Lower lobe of right lung (tissue), 2 donors: Measurements from ENCODE around the gene OPTC. TPM values are rescaled to one million over a fixed set of nuclear protein-coding genes. Genes with fewer than 3 reads are reported as not detected.

Experiments used
- ATAC-seq, 2 donors: fragments of 200-7000 bp; cut with Tn5 transposase; one replicate each; pipeline ENCODE4 v1.9.1; 2020 to 2022; ENCODE audit warnings: mild to moderate bottlenecking in 2 of 2, moderate library complexity in 2 of 2
- DNase-seq: peaks from one replicate; pipeline ENCODE4 v3.0.0-alpha.2; 2020
- H3K27ac ChIP-seq: fragments of 200-600 bp; one replicate; pipeline ENCODE4 v1.8.0; 2022
- H3K27me3 ChIP-seq: fragments of 200-600 bp; one replicate; pipeline ENCODE4 v1.8.0; 2022; ENCODE audit warnings: low read depth
- H3K36me3 ChIP-seq: fragments of 200-600 bp; one replicate; pipeline ENCODE4 v1.8.0; 2022; ENCODE audit warnings: mild to moderate bottlenecking
- H3K4me1 ChIP-seq: fragments of 200-600 bp; one replicate; pipeline ENCODE4 v1.8.0; 2022
- H3K4me3 ChIP-seq: fragments of 200-600 bp; one replicate; pipeline ENCODE4 v1.8.0; 2022; ENCODE audit warnings: mild to moderate bottlenecking
- H3K9me3 ChIP-seq: fragments of 200-600 bp; one replicate; pipeline ENCODE4 v1.8.0; 2022
- intact Hi-C: fragments of 100-400 bp; cut with DNase I; formaldehyde crosslinking; loops from one replicate; pipeline ENCODE4 v1.11.0; 2022
- total RNA-seq: library from RNA; stranded (reverse); fragmentation: NEBNext Ultra II Directional; extraction: Animal tissue kit (Norgen Biotek cat#: 25700); gene quantifications from one replicate; pipeline ENCODE4 v1.2.1, GENCODE V29; 2021
- TF ChIP-seq, protein P1 (sequence below): fragments of 200-600 bp; IDR thresholded peaks from one replicate; pipeline ENCODE4 v1.8.0; 2022; ENCODE audit warnings: antibody characterized with exemption, mild to moderate bottlenecking
- donor health status: DM: no; HTN: yes; CAD: no; lungs with severe emphysema.

The OPTC gene
- total RNA-seq, 1 donor from 2014 or later, result not detected

DNA sequence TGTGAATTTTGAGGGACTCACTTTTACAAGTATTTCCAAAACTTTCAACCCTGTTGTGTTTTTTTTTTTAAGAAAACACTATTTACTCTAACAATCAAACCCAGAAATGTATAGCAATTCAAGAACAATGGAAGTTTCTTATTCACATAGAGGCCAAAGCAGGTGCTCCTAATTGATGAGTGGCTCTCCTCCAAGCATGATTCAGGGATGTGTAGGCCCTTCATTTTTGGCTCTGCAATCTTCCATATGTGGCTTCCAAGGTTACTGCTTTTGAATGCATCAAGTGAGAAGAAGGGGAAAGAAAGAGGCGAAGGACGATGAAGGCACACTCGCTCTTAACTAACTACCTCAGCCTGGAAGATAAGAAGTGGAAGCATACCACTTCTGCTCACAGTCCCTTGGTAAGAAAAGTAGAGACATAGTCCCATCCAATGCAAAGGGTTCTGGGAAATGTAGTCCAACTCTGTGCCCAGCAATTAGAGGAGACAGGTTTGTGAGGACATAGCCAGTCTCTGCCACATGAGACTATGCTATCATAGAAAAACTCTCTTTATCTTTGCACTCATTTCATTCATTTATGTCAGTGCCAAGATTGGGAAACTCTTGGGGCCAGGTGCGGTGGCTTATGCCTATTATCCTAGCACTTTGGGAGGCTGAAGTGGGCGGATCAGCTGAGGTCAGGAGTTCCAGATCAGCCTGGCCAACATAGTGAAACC lies 46.0 kb downstream of the OPTC start:
- DNase-seq (no peak), ATAC-seq (no peak)
- Histone ChIP-seq H3K27me3 (no peaks in the 10 kb centered on the region), H3K4me1 (peaks cover 31% of the 10 kb centered on the region), H3K4me3 (no peak overlapping the region), H3K9me3 (no peaks in the 10 kb centered on the region), H3K27ac (no peak overlapping the region), H3K36me3 (no peaks in the 10 kb centered on the region)
- TF ChIP-seq, protein P1, sequence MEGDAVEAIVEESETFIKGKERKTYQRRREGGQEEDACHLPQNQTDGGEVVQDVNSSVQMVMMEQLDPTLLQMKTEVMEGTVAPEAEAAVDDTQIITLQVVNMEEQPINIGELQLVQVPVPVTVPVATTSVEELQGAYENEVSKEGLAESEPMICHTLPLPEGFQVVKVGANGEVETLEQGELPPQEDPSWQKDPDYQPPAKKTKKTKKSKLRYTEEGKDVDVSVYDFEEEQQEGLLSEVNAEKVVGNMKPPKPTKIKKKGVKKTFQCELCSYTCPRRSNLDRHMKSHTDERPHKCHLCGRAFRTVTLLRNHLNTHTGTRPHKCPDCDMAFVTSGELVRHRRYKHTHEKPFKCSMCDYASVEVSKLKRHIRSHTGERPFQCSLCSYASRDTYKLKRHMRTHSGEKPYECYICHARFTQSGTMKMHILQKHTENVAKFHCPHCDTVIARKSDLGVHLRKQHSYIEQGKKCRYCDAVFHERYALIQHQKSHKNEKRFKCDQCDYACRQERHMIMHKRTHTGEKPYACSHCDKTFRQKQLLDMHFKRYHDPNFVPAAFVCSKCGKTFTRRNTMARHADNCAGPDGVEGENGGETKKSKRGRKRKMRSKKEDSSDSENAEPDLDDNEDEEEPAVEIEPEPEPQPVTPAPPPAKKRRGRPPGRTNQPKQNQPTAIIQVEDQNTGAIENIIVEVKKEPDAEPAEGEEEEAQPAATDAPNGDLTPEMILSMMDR, result no peak
- intact Hi-C loops, result no loop called here

DNA sequence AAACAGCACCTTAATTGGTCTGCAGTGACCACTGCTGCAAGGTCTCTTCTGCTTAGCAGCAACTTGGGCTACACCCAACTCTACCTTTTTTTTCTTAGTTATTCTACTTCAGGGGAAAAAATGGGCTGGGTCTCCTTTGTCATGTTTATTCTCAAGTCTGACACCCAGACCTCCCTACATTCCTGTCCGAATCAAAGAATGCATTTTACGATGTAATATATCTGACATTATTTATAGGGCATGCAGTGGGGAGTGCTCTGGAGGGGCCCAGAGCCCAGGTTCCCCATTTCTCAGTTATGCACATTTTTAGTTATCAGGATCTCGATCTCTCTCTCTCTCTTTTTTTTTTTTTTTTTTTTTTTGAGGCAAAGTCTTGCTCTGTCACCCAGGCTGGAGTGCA lies 50.5 kb downstream of the OPTC start:
- H3K9me3 ChIP-seq, result no peaks in the 10 kb centered on the region
- no peaks in the 10 kb centered on the region for H3K4me1 ChIP-seq
- ATAC-seq (no peak), DNase-seq (no peak)
- no peak overlapping the region for H3K4me3 ChIP-seq
- no peak overlapping the region for H3K27ac ChIP-seq
- H3K36me3 ChIP-seq, result no peaks in the 10 kb centered on the region
- no peaks in the 10 kb centered on the region for H3K27me3 ChIP-seq
- TF ChIP-seq, protein P1, result no peak
- intact Hi-C loops, result no loop called here

DNA sequence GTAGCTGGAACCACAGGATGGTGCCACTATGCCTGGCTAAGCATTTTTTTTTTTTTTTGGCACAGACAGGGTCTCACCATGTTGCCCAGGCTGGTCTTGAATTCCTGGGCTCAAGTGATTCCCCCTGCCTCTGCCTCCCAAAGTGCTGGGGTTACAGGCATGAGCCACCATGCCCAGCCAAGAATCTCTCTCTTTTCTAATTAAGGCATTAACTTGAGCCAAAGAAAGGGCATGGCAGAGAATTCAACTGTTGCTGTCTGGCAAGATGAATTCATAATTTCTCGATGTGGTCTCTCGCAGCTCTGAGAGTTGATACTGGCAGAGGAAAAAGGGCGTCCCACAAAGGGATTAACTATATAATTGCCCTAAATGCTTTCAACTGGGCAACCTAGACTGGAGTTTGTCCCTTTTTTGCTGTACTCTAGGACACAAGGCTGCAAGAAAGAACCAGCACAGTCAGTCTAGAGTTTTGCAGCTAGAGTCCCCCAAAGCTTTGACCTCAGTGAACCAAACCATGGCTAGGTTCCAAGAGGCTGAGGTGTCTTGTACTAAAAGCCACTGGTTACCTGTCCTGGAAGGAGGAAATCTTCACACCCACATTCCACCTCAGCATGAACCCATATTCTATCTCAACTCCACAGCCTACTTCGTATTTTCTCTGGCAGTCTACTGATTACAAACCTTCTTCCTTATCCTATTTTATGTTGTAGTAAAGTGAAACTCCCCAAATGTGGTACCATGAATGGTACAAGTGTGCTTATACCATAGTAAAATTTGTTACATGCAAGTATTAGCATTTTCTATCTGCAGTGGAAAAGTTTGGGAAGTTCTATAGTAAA lies 51.2 kb downstream of the OPTC start:
- Histone ChIP-seq H3K27ac (no peak overlapping the region), H3K4me3 (no peak overlapping the region), H3K9me3 (no peaks in the 10 kb centered on the region), H3K27me3 (no peaks in the 10 kb centered on the region), H3K36me3 (no peaks in the 10 kb centered on the region), H3K4me1 (no peaks in the 10 kb centered on the region)
- ATAC-seq (no peak), DNase-seq (no peak)
- TF ChIP-seq, protein P1, result no peak
- intact Hi-C loops, result no loop called here

DNA sequence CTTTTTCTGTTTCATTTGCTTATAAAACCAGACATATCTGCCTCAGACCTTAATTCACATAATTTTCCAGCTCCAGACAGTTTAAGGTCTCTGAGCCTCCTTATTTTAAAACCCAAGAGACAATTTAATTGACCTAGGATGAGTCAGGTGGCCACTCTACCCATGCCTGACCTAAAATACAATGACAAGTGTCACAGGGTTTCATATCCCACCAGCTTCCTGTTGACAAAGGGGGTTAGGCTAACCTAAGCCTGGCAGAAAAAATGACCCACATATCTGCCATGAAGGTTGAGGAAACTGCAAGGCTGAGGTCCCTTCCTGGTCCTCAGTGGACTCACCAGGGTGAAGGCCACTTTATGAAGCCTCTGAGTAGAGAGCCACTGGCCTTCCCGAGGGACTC lies 52.3 kb downstream of the OPTC start:
- no peaks in the 10 kb centered on the region for H3K9me3 ChIP-seq
- no peaks in the 10 kb centered on the region for H3K27me3 ChIP-seq
- H3K4me3 ChIP-seq, result no peak overlapping the region
- no peaks in the 10 kb centered on the region for H3K36me3 ChIP-seq
- no peaks in the 10 kb centered on the region for H3K4me1 ChIP-seq
- H3K27ac ChIP-seq, result no peak overlapping the region
- intact Hi-C loops, result no loop called here
- DNase-seq (no peak), ATAC-seq (no peak)
- TF ChIP-seq, protein P1, result no peak

DNA sequence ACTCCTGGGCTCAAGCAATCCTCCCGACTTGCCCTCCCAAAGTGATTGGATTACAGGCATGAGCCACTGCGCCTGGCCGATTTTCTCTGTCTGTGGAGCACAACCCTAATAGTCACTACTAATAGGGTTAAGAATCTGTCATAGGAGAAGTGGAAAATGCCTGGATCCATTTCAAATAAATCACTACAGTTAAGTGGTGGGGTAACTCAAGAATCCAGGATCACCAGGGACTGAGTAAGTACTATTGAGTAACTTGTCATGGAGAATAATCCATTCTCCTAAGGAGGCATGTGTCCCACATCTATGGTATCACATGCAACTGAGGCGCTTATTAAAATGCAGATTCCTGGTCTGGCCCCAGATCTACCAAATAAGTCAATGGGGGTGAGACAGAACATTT lies 53.2 kb downstream of the OPTC start:
- ATAC-seq (no peak), DNase-seq (no peak)
- Histone ChIP-seq H3K27me3 (no peaks in the 10 kb centered on the region), H3K36me3 (no peaks in the 10 kb centered on the region), H3K4me1 (no peaks in the 10 kb centered on the region), H3K9me3 (no peaks in the 10 kb centered on the region), H3K27ac (no peak overlapping the region), H3K4me3 (no peak overlapping the region)
- intact Hi-C loops, result no loop called here
- TF ChIP-seq, protein P1, result no peak
